Transverse colon (tissue), 4 donors: Measurements from ENCODE around the gene SPECC1. TPM values are rescaled to one million over a fixed set of nuclear protein-coding genes. Genes with fewer than 3 reads are reported as not detected.

Source experiments
- DNase-seq: peaks from one replicate; pipeline ENCODE4 v3.0.0-alpha.2; 2019
- H3K27ac ChIP-seq, 4 donors: fragments of 200-600 bp; sonication (generic); 2 replicates each; pipeline ENCODE4 v1.5.1; 2016 to 2018; ENCODE audit warnings: inconsistent platforms in 4 of 4
- H3K27me3 ChIP-seq: fragments of 200-600 bp; sonication (generic); 2 replicates; pipeline ENCODE4 v1.5.1; 2017; ENCODE audit warnings: inconsistent platforms
- H3K36me3 ChIP-seq, 4 donors: fragments of 200-600 bp; sonication (generic); 2 replicates each; pipeline ENCODE4 v1.5.1; 2017 to 2019; ENCODE audit warnings: inconsistent platforms in 4 of 4
- H3K4me1 ChIP-seq, 4 donors: fragments of 200-600 bp; sonication (generic); 2 replicates each; pipeline ENCODE4 v1.5.1; 2017 to 2020; ENCODE audit warnings: inconsistent platforms in 4 of 4
- H3K4me3 ChIP-seq, 4 donors: fragments of 200-600 bp; sonication (generic); 1 replicate in 1 of 4; 2 replicates in 3 of 4; pipeline versions ENCODE4 v1.5.1 to v1.6.1; 2017 to 2019; ENCODE audit warnings: inconsistent platforms in 4 of 4
- H3K9me3 ChIP-seq, 2 donors: fragments of 200-600 bp; sonication (generic); 2 replicates each; pipeline ENCODE4 v1.5.1; 2017 to 2019; ENCODE audit warnings: inconsistent platforms in 2 of 2
- EP300 ChIP-seq: sonication (generic); formaldehyde crosslinking; IDR thresholded peaks from one replicate; pipeline ENCODE4 v1.6.1; 2017; ENCODE audit warnings: antibody characterized with exemption, low read depth
- POLR2A ChIP-seq: fragments of 450-650 bp; IDR thresholded peaks from one replicate; pipeline ENCODE4 v1.6.1; 2016; ENCODE audit warnings: antibody characterized with exemption, mild to moderate bottlenecking, moderate library complexity
- POLR2AphosphoS5 ChIP-seq, 3 donors: sonication (generic); formaldehyde crosslinking; IDR thresholded peaks; one replicate each; pipeline ENCODE4 v1.6.1; 2016; ENCODE audit warnings: antibody characterized with exemption in 3 of 3
- whole genome bisulfite sequencing, 2 donors: methylation state at CpG; one replicate each; pipeline ENCODE4 v1.1.5; 2018; ENCODE audit warnings: low coverage in 1 of 2; 5-methylcytosine and 5-hydroxymethylcytosine counted together
- in situ Hi-C, 4 donors: fragments of 200-750 bp; cut with MboI; loops; one replicate each; pipeline versions ENCODE4 v1.15.0 to v1.15.1; 2017; ENCODE audit warnings: low sequenced_read_pairs in 3 of 4, low pct_ligation_motif_present in 1 of 4, low pct_unique_long_range_greater_than_20kb in 1 of 4
- intact Hi-C: fragments of 100-400 bp; cut with DNase I; formaldehyde crosslinking; loops from one replicate; pipeline ENCODE4 v1.15.1; 2023; ENCODE audit warnings: low total_unique reads
- total RNA-seq, 4 donors: library from RNA; depleted of rRNA; stranded (reverse); fragments of >200 nt; gene quantifications; one replicate each; pipeline ENCODE4 v1.1.0, GENCODE V29; 2016
- TF ChIP-seq, protein P1 (sequence below), 5 experiments: fragments of 200-600 bp in 3 of 5; fragments of 450-650 bp in 2 of 5; sonication (generic) in 3 of 5; IDR thresholded peaks; 1 replicate in 2 of 5; 2 replicates in 3 of 5; pipeline ENCODE4 v1.5.1; 2016 to 2017; ENCODE audit warnings: antibody characterized with exemption in 5 of 5, inconsistent platforms in 3 of 5, mild to moderate bottlenecking in 2 of 5, moderate library complexity in 1 of 5

Gene SPECC1
- total RNA-seq, 4 donors from 2014 or later = 117 to 141 (median 125) TPM

DNA sequence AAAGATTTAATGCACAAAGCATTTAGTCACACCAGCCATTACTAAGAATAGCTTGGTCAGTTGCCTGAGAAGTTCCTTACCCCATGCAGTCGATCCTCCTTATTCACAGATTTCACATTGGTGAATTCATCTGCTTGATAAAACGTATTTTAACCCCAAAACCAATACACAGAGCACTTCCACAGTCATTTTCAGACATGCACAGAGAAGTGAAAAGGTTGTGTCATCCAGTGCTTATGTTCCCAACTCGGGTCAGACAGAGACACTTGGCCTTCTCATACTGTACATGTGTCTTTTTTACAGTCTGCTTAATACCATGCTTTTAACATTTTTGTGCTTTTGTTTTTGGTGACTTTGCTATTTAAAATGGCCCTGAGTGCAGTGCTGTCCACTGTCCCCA, 219.7 kb downstream of the SPECC1 start:
- Histone ChIP-seq H3K27ac (no peak overlapping the region), H3K27me3 (no peaks in the 10 kb centered on the region), H3K36me3 (peaks cover 0 to 4% (median 0%) of the 10 kb centered on the region in 4 donors), H3K4me1 (peaks cover 0 to 4% (median 4%) of the 10 kb centered on the region in 4 donors), H3K9me3 (no peaks in the 10 kb centered on the region), H3K4me3 (no peak overlapping the region)
- DNase-seq = no peak
- in situ Hi-C loops (loop anchor here in 2 of 4 donors (10.0 kb wide), 2 partner anchors 86 to 104 kb away; no protein-coding TSS in a partner anchor), intact Hi-C loops (loop anchor here (5.0 kb wide), 1 partner anchor 88 kb away; no protein-coding TSS in a partner anchor)
- no peak for TF ChIP-seq POLR2AphosphoS5 (IDR thresholded peaks at IDR 0.05)
- 59 to 89% methylated on average over 3 of the region's 3 CpGs for WGBS, 2 donors

DNA sequence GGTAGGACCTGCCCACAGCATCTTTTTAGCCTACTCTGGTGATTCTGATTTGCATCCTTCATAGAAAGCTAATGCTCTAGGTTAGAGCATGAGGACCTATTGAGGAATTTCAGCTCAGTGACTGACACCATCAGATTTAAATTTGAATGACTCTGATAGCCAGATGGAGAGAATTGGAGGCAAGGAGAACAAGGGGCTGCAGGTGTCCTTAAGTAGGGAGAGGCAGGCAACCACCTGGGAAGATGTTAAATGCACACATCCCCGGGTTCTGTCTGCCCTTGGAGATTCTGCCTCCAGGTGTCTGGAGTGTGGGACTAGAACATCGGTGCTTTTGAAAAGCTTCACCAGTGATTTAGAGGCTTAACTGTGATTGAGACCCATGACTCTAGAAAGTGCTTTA, 221.8 kb downstream of the SPECC1 start:
- DNase-seq = no peak
- H3K4me3 ChIP-seq = no peak overlapping the region
- H3K27ac ChIP-seq = no peak overlapping the region
- 100% methylated on average over 2 of the region's 2 CpGs for WGBS, 2 donors
- in situ Hi-C loops (no loop called here), intact Hi-C loops (no loop called here)
- TF ChIP-seq, protein P1, sequence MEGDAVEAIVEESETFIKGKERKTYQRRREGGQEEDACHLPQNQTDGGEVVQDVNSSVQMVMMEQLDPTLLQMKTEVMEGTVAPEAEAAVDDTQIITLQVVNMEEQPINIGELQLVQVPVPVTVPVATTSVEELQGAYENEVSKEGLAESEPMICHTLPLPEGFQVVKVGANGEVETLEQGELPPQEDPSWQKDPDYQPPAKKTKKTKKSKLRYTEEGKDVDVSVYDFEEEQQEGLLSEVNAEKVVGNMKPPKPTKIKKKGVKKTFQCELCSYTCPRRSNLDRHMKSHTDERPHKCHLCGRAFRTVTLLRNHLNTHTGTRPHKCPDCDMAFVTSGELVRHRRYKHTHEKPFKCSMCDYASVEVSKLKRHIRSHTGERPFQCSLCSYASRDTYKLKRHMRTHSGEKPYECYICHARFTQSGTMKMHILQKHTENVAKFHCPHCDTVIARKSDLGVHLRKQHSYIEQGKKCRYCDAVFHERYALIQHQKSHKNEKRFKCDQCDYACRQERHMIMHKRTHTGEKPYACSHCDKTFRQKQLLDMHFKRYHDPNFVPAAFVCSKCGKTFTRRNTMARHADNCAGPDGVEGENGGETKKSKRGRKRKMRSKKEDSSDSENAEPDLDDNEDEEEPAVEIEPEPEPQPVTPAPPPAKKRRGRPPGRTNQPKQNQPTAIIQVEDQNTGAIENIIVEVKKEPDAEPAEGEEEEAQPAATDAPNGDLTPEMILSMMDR (IDR thresholded peaks at IDR 0.05) = no peak
- H3K4me1 ChIP-seq = peaks cover 0 to 4% (median 2%) of the 10 kb centered on the region in 4 donors
- no peaks in the 10 kb centered on the region for H3K9me3 ChIP-seq
- no peaks in the 10 kb centered on the region for H3K27me3 ChIP-seq
- peaks cover 0 to 4% (median 0%) of the 10 kb centered on the region in 4 donors for H3K36me3 ChIP-seq

DNA sequence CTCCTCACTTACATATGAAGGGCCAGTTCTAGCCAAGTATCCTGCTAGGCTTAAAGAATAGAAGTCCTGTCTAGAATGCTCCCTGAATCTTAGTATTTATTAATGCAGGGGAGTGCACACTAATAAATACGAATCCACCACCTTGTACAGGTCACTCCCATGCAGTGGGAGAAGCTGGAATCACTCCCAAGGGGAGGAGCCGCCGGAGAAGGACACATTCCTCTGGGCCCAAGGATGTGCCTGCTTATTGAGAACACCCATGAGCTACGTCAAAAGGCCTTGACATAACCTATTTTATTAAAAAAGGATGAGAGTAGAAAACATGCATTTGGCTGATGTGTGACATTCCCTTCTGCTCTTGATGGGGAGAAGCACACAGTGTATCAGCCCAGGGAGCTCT, 223.5 kb downstream of the SPECC1 start:
- Histone ChIP-seq H3K9me3 (no peaks in the 10 kb centered on the region), H3K36me3 (peaks cover 0 to 4% (median 0%) of the 10 kb centered on the region in 4 donors), H3K4me3 (no peak overlapping the region), H3K27me3 (no peaks in the 10 kb centered on the region), H3K27ac (no peak overlapping the region), H3K4me1 (no peaks in the 10 kb centered on the region)
- TF ChIP-seq, protein P1 (IDR thresholded peaks at IDR 0.05) = no peak
- TF ChIP-seq POLR2AphosphoS5 (IDR thresholded peaks at IDR 0.05) = no peak
- no peak for TF ChIP-seq EP300
- TF ChIP-seq POLR2A = no peak
- 91% methylated on average over 4 of the region's 4 CpGs; no CpG with 5 or more reads in 1 of the 2 donors for WGBS, 2 donors
- in situ Hi-C loops = no loop called here
- intact Hi-C loops = no loop called here
- DNase-seq = no peak

DNA sequence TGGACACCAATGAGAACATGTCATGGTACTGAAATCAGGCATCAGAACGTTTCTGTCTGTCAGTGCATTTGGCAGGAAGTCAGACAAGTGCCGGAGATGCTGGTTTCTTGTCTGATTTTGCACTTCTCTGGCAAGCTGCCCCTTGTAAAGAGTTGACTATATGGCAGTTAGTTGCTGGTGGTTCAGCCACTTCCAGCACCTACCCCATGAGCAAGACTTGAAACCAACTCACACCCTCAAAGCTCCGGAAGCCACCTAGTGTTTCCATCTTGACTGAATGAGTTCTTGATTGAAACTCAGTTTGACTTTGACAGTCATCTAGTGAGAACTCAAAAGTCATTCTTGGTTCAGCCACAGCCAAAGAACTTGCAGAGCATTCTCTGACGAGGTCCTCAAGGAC, 225.1 kb downstream of the SPECC1 start:
- in situ Hi-C loops (no loop called here), intact Hi-C loops (no loop called here)
- H3K9me3 ChIP-seq = no peaks in the 10 kb centered on the region
- H3K4me3 ChIP-seq = no peak overlapping the region
- no peak overlapping the region for H3K27ac ChIP-seq
- WGBS, 2 donors = 69 to 100% methylated on average over 1 to 4 of the region's 4 CpGs
- no peaks in the 10 kb centered on the region for H3K4me1 ChIP-seq
- TF ChIP-seq, protein P1 (IDR thresholded peaks at IDR 0.05) = no peak
- TF ChIP-seq POLR2AphosphoS5 (IDR thresholded peaks at IDR 0.05) (no peak), POLR2A (no peak)
- no peak for DNase-seq
- H3K36me3 ChIP-seq = peaks cover 0 to 10% (median 0%) of the 10 kb centered on the region in 4 donors
- no peaks in the 10 kb centered on the region for H3K27me3 ChIP-seq

DNA sequence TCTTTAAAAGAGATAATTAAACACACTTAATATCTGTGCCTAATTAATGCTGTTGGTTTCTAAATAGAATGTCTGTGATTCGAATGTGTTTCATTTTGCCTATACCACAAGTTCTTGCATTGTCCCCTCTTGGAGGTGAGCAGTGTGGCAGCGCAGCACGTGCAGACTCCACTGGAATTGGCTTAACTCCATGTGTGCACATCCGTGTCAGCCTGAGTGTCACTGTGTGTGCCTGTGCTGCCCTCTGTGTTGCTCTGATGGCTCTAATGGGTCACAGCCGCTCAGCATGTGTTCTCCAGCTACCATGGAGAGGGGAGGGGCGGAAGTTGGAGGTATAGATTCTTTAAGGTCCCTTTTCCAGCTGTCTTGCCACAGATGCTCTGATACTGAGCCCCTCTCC, 226.6 kb downstream of the SPECC1 start:
- no peak for TF ChIP-seq POLR2AphosphoS5 (IDR thresholded peaks at IDR 0.05)
- no peak for TF ChIP-seq POLR2A
- TF ChIP-seq, protein P1 (IDR thresholded peaks at IDR 0.05) = no peak
- no peak for TF ChIP-seq EP300
- WGBS, 2 donors = 80 to 87% methylated on average over 2 to 6 of the region's 6 CpGs
- in situ Hi-C loops (no loop called here), intact Hi-C loops (no loop called here)
- Histone ChIP-seq H3K4me1 (no peaks in the 10 kb centered on the region), H3K9me3 (no peaks in the 10 kb centered on the region), H3K27me3 (no peaks in the 10 kb centered on the region), H3K4me3 (no peak overlapping the region), H3K36me3 (peaks cover 0 to 10% (median 0%) of the 10 kb centered on the region in 4 donors), H3K27ac (no peak overlapping the region)
- no peak for DNase-seq
